Esophagus squamous epithelium (tissue), 5 donors: Measurements from ENCODE around the gene LRRC18. TPM values are rescaled to one million over a fixed set of nuclear protein-coding genes. Genes with fewer than 3 reads are reported as not detected.

ENCODE experiments used
- DNase-seq: peaks from one replicate; lab custom pipeline; 2025; lab: John Stamatoyannopoulos, UW
- H3K27ac ChIP-seq, 4 donors: fragments of 200-600 bp; sonication (generic); one replicate each; pipeline ENCODE4 v1.5.1; 2016 to 2019; ENCODE audit warnings: mild to moderate bottlenecking in 1 of 4
- H3K27me3 ChIP-seq, 4 donors: fragments of 200-600 bp; sonication (generic); 1 replicate in 3 of 4; 2 replicates in 1 of 4; pipeline versions ENCODE4 v1.5.1 to v1.6.0; 2017 to 2021; ENCODE audit warnings: antibody characterized with exemption in 1 of 4
- H3K36me3 ChIP-seq, 3 donors: fragments of 200-600 bp; sonication (generic); one replicate each; pipeline ENCODE4 v1.5.1; 2016 to 2019
- H3K4me1 ChIP-seq, 3 donors: fragments of 200-600 bp; sonication (generic); one replicate each; pipeline ENCODE4 v1.5.1; 2017 to 2019
- H3K4me3 ChIP-seq, 4 donors: fragments of 200-600 bp; sonication (generic); 1 replicate in 3 of 4; 2 replicates in 1 of 4; pipeline ENCODE4 v1.5.1; 2016 to 2019; ENCODE audit warnings: mild to moderate bottlenecking in 2 of 4, moderate library complexity in 1 of 4
- H3K9me3 ChIP-seq, 3 donors: fragments of 200-600 bp; sonication (generic); one replicate each; pipeline ENCODE4 v1.5.1; 2016 to 2019
- POLR2A ChIP-seq, 4 donors: fragments of 450-650 bp; IDR thresholded peaks; one replicate each; pipeline ENCODE4 v1.6.1; 2017; ENCODE audit warnings: antibody characterized with exemption in 4 of 4, mild to moderate bottlenecking in 4 of 4, moderate library complexity in 3 of 4
- WGBS, 2 donors: methylation state at CpG; one replicate each; pipeline ENCODE4 v1.1.5; 2018; 5-methylcytosine and 5-hydroxymethylcytosine counted together
- intact Hi-C: fragments of 100-400 bp; cut with DNase I; formaldehyde crosslinking; loops from one replicate; pipeline ENCODE4 v1.15.0; 2022
- small RNA-seq, 4 donors: library from RNA; depleted of rRNA; stranded (forward); fragments of <200 nt; gene quantifications; one replicate each; pipeline ENCODE3, GENCODE V24; 2016
- total RNA-seq, 4 donors: library from RNA; depleted of rRNA; stranded (reverse); fragments of >200 nt; gene quantifications; one replicate each; pipeline ENCODE4 v1.1.0, GENCODE V29; 2016
- TF ChIP-seq, protein P1 (sequence below), 6 experiments: fragments of 450-650 bp in 4 of 6; fragments of 200-600 bp in 2 of 6; sonication (generic) in 2 of 6; IDR thresholded peaks; one replicate each; pipeline ENCODE4 v1.5.1; 2016 to 2019; ENCODE audit warnings: antibody characterized with exemption in 6 of 6, mild to moderate bottlenecking in 4 of 6, moderate library complexity in 4 of 6
- donor health status: DM: yes; HTN: yes; CAD: no.

The LRRC18 gene
- total RNA-seq, 4 donors from 2014 or later: 0.19 TPM; not detected in 3

DNA sequence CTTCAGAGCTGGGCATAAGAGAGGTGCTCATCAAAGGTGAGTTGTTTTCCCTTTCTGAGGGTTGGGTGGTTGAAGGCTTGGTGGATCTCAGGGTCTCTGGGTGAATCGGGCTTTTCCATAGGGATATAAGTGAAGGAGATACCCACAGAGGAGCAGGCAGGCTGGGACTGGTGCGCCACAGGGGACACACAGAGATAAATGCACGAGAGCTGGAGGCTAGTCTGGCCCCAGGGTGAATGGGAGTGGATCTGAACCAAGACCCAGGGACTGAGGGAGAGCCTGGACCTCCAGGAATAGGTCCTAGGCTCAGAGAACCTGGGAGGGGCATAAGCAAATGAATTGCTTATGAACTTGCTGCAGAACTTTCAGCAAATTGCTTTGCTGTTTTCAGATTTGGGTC, 61.5 kb downstream of the LRRC18 start:
- TF ChIP-seq, protein P1, sequence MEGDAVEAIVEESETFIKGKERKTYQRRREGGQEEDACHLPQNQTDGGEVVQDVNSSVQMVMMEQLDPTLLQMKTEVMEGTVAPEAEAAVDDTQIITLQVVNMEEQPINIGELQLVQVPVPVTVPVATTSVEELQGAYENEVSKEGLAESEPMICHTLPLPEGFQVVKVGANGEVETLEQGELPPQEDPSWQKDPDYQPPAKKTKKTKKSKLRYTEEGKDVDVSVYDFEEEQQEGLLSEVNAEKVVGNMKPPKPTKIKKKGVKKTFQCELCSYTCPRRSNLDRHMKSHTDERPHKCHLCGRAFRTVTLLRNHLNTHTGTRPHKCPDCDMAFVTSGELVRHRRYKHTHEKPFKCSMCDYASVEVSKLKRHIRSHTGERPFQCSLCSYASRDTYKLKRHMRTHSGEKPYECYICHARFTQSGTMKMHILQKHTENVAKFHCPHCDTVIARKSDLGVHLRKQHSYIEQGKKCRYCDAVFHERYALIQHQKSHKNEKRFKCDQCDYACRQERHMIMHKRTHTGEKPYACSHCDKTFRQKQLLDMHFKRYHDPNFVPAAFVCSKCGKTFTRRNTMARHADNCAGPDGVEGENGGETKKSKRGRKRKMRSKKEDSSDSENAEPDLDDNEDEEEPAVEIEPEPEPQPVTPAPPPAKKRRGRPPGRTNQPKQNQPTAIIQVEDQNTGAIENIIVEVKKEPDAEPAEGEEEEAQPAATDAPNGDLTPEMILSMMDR (IDR thresholded peaks at IDR 0.05): no peak
- TF ChIP-seq POLR2A (IDR thresholded peaks at IDR 0.05): no peak
- Histone ChIP-seq H3K4me3 (no peak overlapping the region), H3K4me1 (no peaks in the 10 kb centered on the region), H3K9me3 (no peaks in the 10 kb centered on the region), H3K36me3 (no peaks in the 10 kb centered on the region), H3K27me3 (no peaks in the 10 kb centered on the region), H3K27ac (no peak overlapping the region)
- DNase-seq: no peak
- intact Hi-C loops: no loop called here
- WGBS, 2 donors: 40 to 66% methylated on average over 1 to 2 of the region's 3 CpGs

DNA sequence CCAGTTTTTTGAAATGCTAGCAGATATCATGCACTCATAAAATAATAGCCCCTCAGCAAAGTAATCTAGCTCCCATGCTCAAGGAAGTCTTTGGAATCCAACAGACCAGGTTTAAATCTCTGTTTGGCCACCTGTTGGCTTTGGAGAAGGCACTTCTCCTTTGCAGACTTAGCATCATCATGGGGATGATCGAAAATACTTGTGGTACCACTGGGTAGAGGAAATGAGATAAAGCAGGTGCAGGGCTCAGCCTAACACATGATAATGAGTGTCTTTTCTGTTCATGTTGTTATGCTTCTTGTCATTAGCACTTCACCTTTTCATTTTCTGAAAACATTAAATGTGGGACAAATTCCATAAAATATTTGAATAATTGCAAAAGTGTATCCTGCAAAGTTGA, 67.4 kb downstream of the LRRC18 start:
- no peaks in the 10 kb centered on the region for H3K9me3 ChIP-seq
- H3K27me3 ChIP-seq: no peaks in the 10 kb centered on the region
- no peak overlapping the region for H3K27ac ChIP-seq
- 64 to 71% methylated on average over 1 of the region's 1 CpG for WGBS, 2 donors
- no peaks in the 10 kb centered on the region for H3K4me1 ChIP-seq
- DNase-seq: no peak
- intact Hi-C loops: no loop called here
- no peak overlapping the region for H3K4me3 ChIP-seq
- no peak for TF ChIP-seq POLR2A (IDR thresholded peaks at IDR 0.05)
- TF ChIP-seq, protein P1 (IDR thresholded peaks at IDR 0.05): no peak
- no peaks in the 10 kb centered on the region for H3K36me3 ChIP-seq

Small RNA genes lying within 50 kb of the gene (small RNA-seq; reads per million reads assigned to genes)
- gene MIR4294: 0 reads per million in 4 donors

Other genes starting within 250 kb of the LRRC18 start
- 1 to 10 TPM in 3 of 4 donors, under 1 TPM in 1; 0.80 to 6.9 (median 1.9) TPM for gene VSTM4, start 175.7 kb upstream of the LRRC18 start, total RNA-seq
- gene FAM170B, start 194.2 kb upstream of the LRRC18 start, total RNA-seq: not detected
- gene TMEM273, start 248.6 kb upstream of the LRRC18 start, total RNA-seq: 10 to 100 TPM in 2 of 4 donors, 1 to 10 TPM in 1, under 1 TPM in 1; 0.76 to 20.6 (median 7.1) TPM